OCI-LY7 (cell line): Measurements from ENCODE around the gene TFPT.

Source experiments
- CTCF ChIP-seq: fragments of 200-600 bp; sonication (generic); conservative IDR thresholded peaks from 2 replicates; pipeline ENCODE4 v1.5.1; 2014; ENCODE audit warnings: mild to moderate bottlenecking, antibody characterized with exemption, low read length, moderate library complexity, mixed read lengths
- EZH2phosphoT487 ChIP-seq: fragments of 200-600 bp; sonication (generic); IDR thresholded peaks from 2 replicates; pipeline ENCODE4 v1.6.1; 2018; ENCODE audit warnings: low read depth, borderline replicate concordance, mild to moderate bottlenecking, mixed run types, antibody characterized with exemption, low read length, moderate library complexity, mixed read lengths

- TF ChIP-seq CTCF, result no peak
- no peak for TF ChIP-seq EZH2phosphoT487
Observed at GRCh38 chr19:54162241-54162805, 46.9 kb upstream of the TFPT start.
